ENCODE results near the gene GABRG3.

The GABRG3 gene

GRCh38 chr15:27249760-27250109 lies 278.8 kb downstream of the GABRG3 start:
- DNase-seq (ENCODE audit: low spot score): no peak

GRCh38 chr15:27250223-27250622 lies 279.2 kb downstream of the GABRG3 start:
- DNase-seq (ENCODE audit: low spot score): no peak

- DNase-seq (ENCODE audit: low spot score): no peak
Measured at GRCh38 chr15:27254055-27254454, 283.1 kb downstream of the GABRG3 start.

GRCh38 chr15:27254801-27255200 lies 283.8 kb downstream of the GABRG3 start:
- no peak for DNase-seq (ENCODE audit: low spot score)

- no peak for DNase-seq (ENCODE audit: low spot score)
Measured at GRCh38 chr15:27256446-27256845, 285.5 kb downstream of the GABRG3 start.

GRCh38 chr15:27258287-27258686 lies 287.3 kb downstream of the GABRG3 start:
- DNase-seq (ENCODE audit: low spot score): no peak

GRCh38 chr15:27260523-27260922 lies 289.5 kb downstream of the GABRG3 start:
- no peak for DNase-seq (ENCODE audit: low spot score)

- no peak for DNase-seq (ENCODE audit: low spot score)
Measured at GRCh38 chr15:27268923-27269322, 297.9 kb downstream of the GABRG3 start.

- DNase-seq (ENCODE audit: low spot score): no peak
Measured at GRCh38 chr15:27271258-27271657, 300.3 kb downstream of the GABRG3 start.

- no peak for DNase-seq (ENCODE audit: low spot score)
Measured at GRCh38 chr15:27272427-27272826, 301.4 kb downstream of the GABRG3 start.

- no peak for DNase-seq (ENCODE audit: low spot score)
Measured at GRCh38 chr15:27273506-27273905, 302.5 kb downstream of the GABRG3 start.

GRCh38 chr15:27278761-27279160 lies 307.8 kb downstream of the GABRG3 start:
- DNase-seq (ENCODE audit: low spot score): no peak

- no peak for DNase-seq (ENCODE audit: low spot score)
Measured at GRCh38 chr15:27292641-27293040, 321.7 kb downstream of the GABRG3 start.

GRCh38 chr15:27293607-27294006 lies 322.6 kb downstream of the GABRG3 start:
- DNase-seq (ENCODE audit: low spot score): no peak

GRCh38 chr15:27317736-27318135 lies 346.8 kb downstream of the GABRG3 start:
- DNase-seq (ENCODE audit: low spot score): no peak

GRCh38 chr15:27323801-27324200 lies 352.8 kb downstream of the GABRG3 start:
- DNase-seq (ENCODE audit: low spot score): no peak

- no peak for DNase-seq (ENCODE audit: low spot score)
Measured at GRCh38 chr15:27324886-27325615, 354.1 kb downstream of the GABRG3 start.

- no peak for DNase-seq (ENCODE audit: low spot score)
Measured at GRCh38 chr15:27327467-27328025, 356.6 kb downstream of the GABRG3 start.

GRCh38 chr15:27328186-27328585 lies 357.2 kb downstream of the GABRG3 start:
- no peak for DNase-seq (ENCODE audit: low spot score)

GRCh38 chr15:27328608-27329007 lies 357.6 kb downstream of the GABRG3 start:
- no peak for DNase-seq (ENCODE audit: low spot score)

GRCh38 chr15:27330326-27330725 lies 359.3 kb downstream of the GABRG3 start:
- DNase-seq (ENCODE audit: low spot score): no peak

GRCh38 chr15:27336676-27337075 lies 365.7 kb downstream of the GABRG3 start:
- no peak for DNase-seq (ENCODE audit: low spot score)

GRCh38 chr15:27339138-27339537 lies 368.2 kb downstream of the GABRG3 start:
- DNase-seq (ENCODE audit: low spot score): no peak

GRCh38 chr15:27341780-27342343 lies 370.9 kb downstream of the GABRG3 start:
- no peak for DNase-seq (ENCODE audit: low spot score)
